Measurements from ENCODE around the gene MARS1.
A peak's percentile ranks its signal among the peaks of the same experiment; 100 is the strongest.
"Not testable (repeated sequence)": the region's sequence is repeated elsewhere in the genome, so short reads cannot be mapped to it uniquely, and the experiment has no call there.

Gene MARS1

GRCh38 chr12:57487597-57488401 is at the start of gene MARS1:
TSS of gene MARS1 (plus strand) at chr12:57488068. CDS start at chr12:57488091, 23 bp downstream.
- DNase-seq: peak; percentile 87 to 96

- no peak for DNase-seq
Measured at GRCh38 chr12:57438400-57438799, 49.5 kb upstream of the MARS1 start.

- DNase-seq: no peak
Measured at GRCh38 chr12:57439762-57440266, 48.1 kb upstream of the MARS1 start.

GRCh38 chr12:57441393-57441792 is 46.5 kb upstream of the MARS1 start:
- DNase-seq: not testable (repeated sequence)

GRCh38 chr12:57441846-57442427 is 45.9 kb upstream of the MARS1 start:
- DNase-seq: no peak

GRCh38 chr12:57444337-57444736 is 43.5 kb upstream of the MARS1 start:
- DNase-seq: not testable (repeated sequence)

GRCh38 chr12:57444744-57445143 is 43.1 kb upstream of the MARS1 start:
- DNase-seq: no peak

GRCh38 chr12:57446292-57446960 is 41.4 kb upstream of the MARS1 start:
- no peak for DNase-seq

GRCh38 chr12:57448669-57449068 is 39.2 kb upstream of the MARS1 start:
- no peak for DNase-seq

- DNase-seq: no peak
Measured at GRCh38 chr12:57449375-57449774, 38.5 kb upstream of the MARS1 start.

- no peak for DNase-seq
Measured at GRCh38 chr12:57450057-57450456, 37.8 kb upstream of the MARS1 start.

GRCh38 chr12:57451233-57451778 is 36.6 kb upstream of the MARS1 start:
- DNase-seq: no peak

- peak in 1 of 2 experiments; percentile 47 for DNase-seq
Measured at GRCh38 chr12:57452181-57452936, 35.5 kb upstream of the MARS1 start.

GRCh38 chr12:57452937-57453509 is 34.8 kb upstream of the MARS1 start:
- peak; percentile 61 to 81 for DNase-seq

GRCh38 chr12:57454213-57454565 is 33.7 kb upstream of the MARS1 start:
- no peak for DNase-seq

- DNase-seq: peak in 1 of 2 experiments; percentile 68
Measured at GRCh38 chr12:57454566-57455373, 33.1 kb upstream of the MARS1 start, which contains the start of gene INHBE. TSS of gene INHBE (plus strand) at chr12:57455307. CDS start at chr12:57455537, 230 bp downstream.

- no peak for DNase-seq
Measured at GRCh38 chr12:57455374-57456144, 32.3 kb upstream of the MARS1 start.

GRCh38 chr12:57456145-57456700 is 31.6 kb upstream of the MARS1 start:
- DNase-seq: peak in 1 of 2 experiments; percentile 52

- no peak for DNase-seq
Measured at GRCh38 chr12:57456737-57457490, 31.0 kb upstream of the MARS1 start.
